Osteoblast (primary cell): ENCODE measurements around the gene VSIG10L2. TPM values are rescaled to one million over a fixed set of nuclear protein-coding genes. Genes with fewer than 3 reads are reported as not detected.

ENCODE experiments used
- DNase-seq: peaks from one replicate; pipeline ENCODE4 v3.0.0; 2011; ENCODE audit warnings: low spot score, mixed read lengths; ENCODE audit not compliant: insufficient read length; ENCODE audit errors: missing footprints
- H2AFZ ChIP-seq: 2 replicates; pipeline ENCODE4 v1.6.0; 2011; ENCODE audit warnings: mild to moderate bottlenecking, low read length
- H3K27ac ChIP-seq: 2 replicates; pipeline ENCODE4 v1.5.1; 2011; ENCODE audit warnings: mild to moderate bottlenecking, low read depth, low read length, moderate library complexity
- H3K27me3 ChIP-seq: 2 replicates; pipeline ENCODE4 v1.6.0; 2012; ENCODE audit warnings: mild to moderate bottlenecking, control low read depth, inconsistent platforms, low read length, moderate library complexity; ENCODE audit not compliant: insufficient read depth
- H3K36me3 ChIP-seq: 2 replicates; pipeline ENCODE4 v1.5.1; 2011; ENCODE audit warnings: mild to moderate bottlenecking, low read length, control low read depth, moderate library complexity; ENCODE audit not compliant: insufficient read depth
- H3K4me1 ChIP-seq: 2 replicates; pipeline ENCODE4 v1.5.1; 2011; ENCODE audit warnings: mild to moderate bottlenecking, low read length, control low read depth, moderate library complexity; ENCODE audit not compliant: insufficient read depth
- H3K4me2 ChIP-seq: 2 replicates; pipeline ENCODE4 v1.6.0; 2011; ENCODE audit warnings: mild to moderate bottlenecking, low read length; ENCODE audit not compliant: insufficient read depth
- H3K4me3 ChIP-seq: fragments of 200-600 bp; sonication (generic); 3 replicates; pipeline ENCODE4 v1.5.1; 2012; ENCODE audit warnings: mild to moderate bottlenecking, low read length, inconsistent platforms; ENCODE audit not compliant: insufficient read depth
- H3K79me2 ChIP-seq: 2 replicates; pipeline ENCODE4 v1.6.0; 2012; ENCODE audit warnings: mild to moderate bottlenecking, low read length, control low read depth, inconsistent platforms; ENCODE audit not compliant: insufficient read depth
- H3K9me3 ChIP-seq: 2 replicates; pipeline ENCODE4 v1.5.1; 2011; ENCODE audit warnings: low read depth, low read length, control low read depth
- H4K20me1 ChIP-seq: 2 replicates; pipeline ENCODE4 v1.6.0; 2012; ENCODE audit warnings: mild to moderate bottlenecking, low read length, control low read depth; ENCODE audit not compliant: insufficient read depth
- total RNA-seq: library from RNA; depleted of rRNA; stranded (reverse); fragments of >200 nt; gene quantifications from 2 replicates; pipeline ENCODE4 v1.2.3, GENCODE V29; 2012
- TF ChIP-seq, protein P1 (sequence below): IDR thresholded peaks from 2 replicates; pipeline ENCODE4 v1.5.1; 2011; ENCODE audit warnings: mild to moderate bottlenecking, low read depth, low read length, moderate library complexity; ENCODE audit errors: extremely low read depth

Gene VSIG10L2
- total RNA-seq, 1 donor, result not detected

DNA sequence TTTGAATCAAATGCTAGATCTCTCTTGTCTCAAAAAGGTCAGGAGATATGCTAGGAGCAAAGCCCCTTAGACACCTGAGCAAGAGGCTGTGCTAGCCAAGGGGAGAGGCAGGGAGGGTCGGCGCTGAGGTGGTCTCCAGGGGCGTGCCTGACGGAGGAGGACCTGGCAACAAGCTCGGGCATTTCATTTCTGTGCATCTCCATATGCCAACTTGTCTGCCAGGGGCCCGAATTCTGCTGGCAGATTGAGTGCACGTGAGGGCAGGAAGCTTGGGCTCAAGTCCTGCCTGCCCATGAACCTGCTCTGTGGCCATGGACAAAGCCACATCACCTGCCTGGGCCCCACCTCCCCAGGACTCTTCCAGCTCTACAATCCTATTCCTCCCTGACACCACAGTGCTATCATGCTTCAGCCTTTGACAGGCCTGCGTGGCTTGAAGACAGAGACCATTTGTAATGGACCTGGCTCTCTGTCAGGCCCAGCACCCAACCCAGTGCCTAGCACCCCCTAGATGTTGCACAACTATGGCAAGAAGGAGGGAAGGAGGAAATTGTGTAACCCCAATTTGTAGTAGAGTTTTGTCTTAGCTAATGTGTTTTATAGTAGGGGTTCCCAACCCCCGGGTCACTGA lies 16.3 kb upstream of the VSIG10L2 start:
- no peaks in the 10 kb centered on the region for H4K20me1 ChIP-seq
- H3K4me3 ChIP-seq, result no peak overlapping the region
- H3K79me2 ChIP-seq, result no peaks in the 10 kb centered on the region
- TF ChIP-seq, protein P1, sequence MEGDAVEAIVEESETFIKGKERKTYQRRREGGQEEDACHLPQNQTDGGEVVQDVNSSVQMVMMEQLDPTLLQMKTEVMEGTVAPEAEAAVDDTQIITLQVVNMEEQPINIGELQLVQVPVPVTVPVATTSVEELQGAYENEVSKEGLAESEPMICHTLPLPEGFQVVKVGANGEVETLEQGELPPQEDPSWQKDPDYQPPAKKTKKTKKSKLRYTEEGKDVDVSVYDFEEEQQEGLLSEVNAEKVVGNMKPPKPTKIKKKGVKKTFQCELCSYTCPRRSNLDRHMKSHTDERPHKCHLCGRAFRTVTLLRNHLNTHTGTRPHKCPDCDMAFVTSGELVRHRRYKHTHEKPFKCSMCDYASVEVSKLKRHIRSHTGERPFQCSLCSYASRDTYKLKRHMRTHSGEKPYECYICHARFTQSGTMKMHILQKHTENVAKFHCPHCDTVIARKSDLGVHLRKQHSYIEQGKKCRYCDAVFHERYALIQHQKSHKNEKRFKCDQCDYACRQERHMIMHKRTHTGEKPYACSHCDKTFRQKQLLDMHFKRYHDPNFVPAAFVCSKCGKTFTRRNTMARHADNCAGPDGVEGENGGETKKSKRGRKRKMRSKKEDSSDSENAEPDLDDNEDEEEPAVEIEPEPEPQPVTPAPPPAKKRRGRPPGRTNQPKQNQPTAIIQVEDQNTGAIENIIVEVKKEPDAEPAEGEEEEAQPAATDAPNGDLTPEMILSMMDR, result no peak
- no peaks in the 10 kb centered on the region for H3K36me3 ChIP-seq
- H3K9me3 ChIP-seq, result no peaks in the 10 kb centered on the region
- H3K27ac ChIP-seq, result no peak overlapping the region
- DNase-seq, result no peak
- peaks cover 51% of the 10 kb centered on the region for H3K27me3 ChIP-seq
- H3K4me1 ChIP-seq, result no peaks in the 10 kb centered on the region
- H2AFZ ChIP-seq, result no peak overlapping the region
- no peak overlapping the region for H3K4me2 ChIP-seq

DNA sequence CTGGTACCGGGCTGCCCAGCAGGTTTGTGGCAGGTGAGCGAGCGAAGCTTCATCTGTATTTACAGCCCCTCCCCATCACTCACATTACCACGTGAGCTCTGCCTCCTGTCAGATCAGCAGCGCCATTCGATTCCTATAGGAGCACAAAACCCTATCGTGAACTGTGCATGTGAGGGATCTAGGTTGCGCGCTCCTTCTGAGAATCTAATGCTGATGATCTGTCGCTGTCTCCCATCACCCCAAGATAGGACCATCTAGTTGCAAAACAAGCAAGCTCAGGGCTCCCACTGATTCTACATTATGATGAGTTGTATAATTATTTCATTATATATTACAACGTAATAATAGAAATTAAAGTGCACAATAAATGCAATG lies 15.8 kb upstream of the VSIG10L2 start:
- Histone ChIP-seq H3K36me3 (no peaks in the 10 kb centered on the region), H4K20me1 (no peaks in the 10 kb centered on the region), H3K4me2 (no peak overlapping the region), H3K27ac (no peak overlapping the region), H3K79me2 (no peaks in the 10 kb centered on the region), H3K27me3 (peaks cover 46% of the 10 kb centered on the region), H3K4me3 (no peak overlapping the region), H2AFZ (no peak overlapping the region), H3K9me3 (no peaks in the 10 kb centered on the region), H3K4me1 (no peaks in the 10 kb centered on the region)
- no peak for DNase-seq
- TF ChIP-seq, protein P1, result no peak

DNA sequence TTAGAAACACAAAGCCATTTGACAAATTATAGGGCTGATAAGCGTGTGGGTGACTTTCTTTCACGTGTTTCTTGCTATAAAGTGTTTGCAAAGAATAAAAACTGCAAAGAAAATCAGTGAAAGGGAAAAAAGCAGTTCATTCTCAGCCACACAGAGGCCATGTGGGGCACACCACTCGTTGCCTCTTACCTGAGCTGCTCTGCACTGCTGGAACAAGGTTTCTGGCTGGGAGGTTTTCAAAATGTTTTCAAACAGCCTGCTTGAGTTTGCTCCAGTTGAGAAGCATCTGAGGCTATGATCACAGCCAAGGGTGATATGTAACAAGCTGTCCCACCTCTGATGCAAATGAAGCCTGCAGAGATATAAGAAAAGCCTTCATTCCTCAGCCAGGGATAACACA lies 14.7 kb upstream of the VSIG10L2 start:
- Histone ChIP-seq H3K36me3 (no peaks in the 10 kb centered on the region), H3K27ac (no peak overlapping the region), H3K4me3 (no peak overlapping the region), H3K79me2 (no peaks in the 10 kb centered on the region), H3K4me1 (no peaks in the 10 kb centered on the region), H3K9me3 (no peaks in the 10 kb centered on the region), H2AFZ (no peak overlapping the region), H3K4me2 (no peak overlapping the region), H4K20me1 (no peaks in the 10 kb centered on the region), H3K27me3 (peaks cover 42% of the 10 kb centered on the region)
- TF ChIP-seq, protein P1, result no peak
- no peak for DNase-seq

DNA sequence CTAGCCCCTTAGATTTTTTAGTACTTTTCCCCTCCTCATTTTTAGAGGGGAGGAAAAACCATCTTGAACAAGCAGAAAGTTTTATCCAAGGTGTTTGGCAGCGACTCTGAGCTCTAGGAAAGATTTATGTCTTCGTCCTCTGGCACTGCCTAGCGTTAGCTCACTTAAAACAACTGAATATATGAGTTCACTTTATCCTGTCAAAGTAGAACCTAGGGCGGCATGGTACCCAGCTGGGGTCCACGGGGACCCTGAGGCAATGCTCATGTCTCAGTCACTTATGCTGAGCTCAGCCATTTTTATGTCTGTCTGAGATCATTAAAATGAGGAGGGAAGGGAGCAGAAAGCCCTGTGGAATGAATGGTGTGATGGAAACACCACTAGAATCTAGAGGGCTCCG lies 14.2 kb upstream of the VSIG10L2 start:
- Histone ChIP-seq H2AFZ (no peak overlapping the region), H3K4me3 (no peak overlapping the region), H3K36me3 (no peaks in the 10 kb centered on the region), H3K79me2 (no peaks in the 10 kb centered on the region), H4K20me1 (no peaks in the 10 kb centered on the region), H3K4me1 (no peaks in the 10 kb centered on the region), H3K9me3 (no peaks in the 10 kb centered on the region), H3K4me2 (no peak overlapping the region), H3K27ac (no peak overlapping the region), H3K27me3 (peaks cover 40% of the 10 kb centered on the region)
- TF ChIP-seq, protein P1, result no peak
- DNase-seq, result no peak
